HCT116 (cell line): Measurements from ENCODE around the gene LSM6. TPM values are rescaled to one million over a fixed set of nuclear protein-coding genes. Genes with fewer than 3 reads are reported as not detected.

ENCODE experiments used
- ATAC-seq: fragments of 200-7000 bp; cut with Tn5 transposase; 2 replicates; pipeline ENCODE4 v1.9.1; 2020; ENCODE audit warnings: mild to moderate bottlenecking, moderate library complexity
- BruUV-seq: library from RNA; stranded (reverse); fragments of 400-500 nt; replicated peaks from 2 replicates; lab custom pipeline; 2021; lab: Mats Ljungman, UMichigan
- CTCF ChIA-PET: fragments of 300-600 bp; sonication (Branson Sonifier 250); formaldehyde crosslinking; loops from one replicate; lab custom pipeline; 2021; ENCODE audit warnings: antibody characterized with exemption; lab: Charles Lee
- POLR2A ChIA-PET: fragments of 300-600, 350-600 bp; sonication (Branson Sonifier 250); formaldehyde crosslinking; loops from one replicate; lab custom pipeline; 2021; ENCODE audit warnings: antibody characterized with exemption; lab: Charles Lee
- RAD21 ChIA-PET, 2 experiments: fragments of 300-600 bp; sonication (Branson Sonifier 250); formaldehyde crosslinking; loops; one replicate each; lab custom pipeline; 2023; ENCODE audit warnings: low total read pairs in 2 of 2; ENCODE audit not compliant: uncharacterized antibody in 2 of 2, unreplicated experiment in 2 of 2, low non-redundant PET in 1 of 2; lab: Charles Lee
- DNase-seq: peaks from one replicate; pipeline ENCODE4 v3.0.0-alpha.2; 2010; ENCODE audit warnings: low read depth, low spot score
- H2AFZ ChIP-seq: fragments of 200-600 bp; shearing (Covaris generic), sonication (generic); 2 replicates; pipeline ENCODE4 v1.6.1; 2017; ENCODE audit warnings: low read depth, mixed run types, mixed read lengths, antibody characterized with exemption, low read length; ENCODE audit not compliant: poor library complexity, severe bottlenecking
- H3K27ac ChIP-seq: 2 replicates; pipeline ENCODE4 v1.5.1; 2012; ENCODE audit warnings: low read depth, low read length
- H3K27me3 ChIP-seq: fragments of 200-600 bp; sonication (generic); 2 replicates; pipeline ENCODE4 v1.6.1; 2016; ENCODE audit warnings: mixed run types, low read length, mixed read lengths; ENCODE audit not compliant: insufficient read depth
- H3K36me3 ChIP-seq, 2 experiments: fragments of 200-500 bp in 1 of 2; fragments of 200-600 bp in 1 of 2; sonication (Bioruptor generic) in 1 of 2; sonication (generic) in 1 of 2; 2 replicates each; pipeline versions ENCODE4 v1.5.1 to v1.6.1; 2014 to 2016; ENCODE audit warnings: low read length in 2 of 2, inconsistent platforms in 1 of 2, mixed read lengths in 1 of 2, mixed run types in 1 of 2; ENCODE audit not compliant: insufficient read depth in 2 of 2, control insufficient read depth in 1 of 2
- H3K4me1 ChIP-seq, 2 experiments: fragments of 200-600 bp in 1 of 2; sonication (generic) in 1 of 2; 2 replicates each; pipeline versions ENCODE4 v1.5.1 to v1.6.1; 2012 to 2017; ENCODE audit warnings: low read length in 2 of 2, inconsistent platforms in 1 of 2, mild to moderate bottlenecking in 1 of 2, mixed read lengths in 1 of 2, mixed run types in 1 of 2, moderate library complexity in 1 of 2; ENCODE audit not compliant: insufficient read depth in 2 of 2, control insufficient read depth in 1 of 2
- H3K4me2 ChIP-seq: fragments of 200-600 bp; sonication (generic); 2 replicates; pipeline ENCODE4 v1.6.1; 2017; ENCODE audit warnings: mixed run types, low read length, mixed read lengths
- H3K4me3 ChIP-seq, 2 experiments: fragments of 200-600 bp in 1 of 2; sonication (generic) in 1 of 2; replicated peaks in 1 of 2; 2 replicates each; pipeline ENCODE4 v1.5.1; 2011 to 2016; ENCODE audit warnings: low read length in 2 of 2, control low read depth in 1 of 2, low read depth in 1 of 2, mild to moderate bottlenecking in 1 of 2, mixed read lengths in 1 of 2, mixed run types in 1 of 2
- H3K79me2 ChIP-seq: fragments of 200-600 bp; sonication (generic); 2 replicates; pipeline ENCODE4 v1.6.1; 2017; ENCODE audit warnings: mild to moderate bottlenecking, mixed run types, low read length, moderate library complexity, mixed read lengths; ENCODE audit not compliant: insufficient read depth
- H3K9ac ChIP-seq: fragments of 200-600 bp; sonication (generic); 2 replicates; pipeline ENCODE4 v1.6.1; 2016; ENCODE audit warnings: low read length, mixed read lengths
- H3K9me2 ChIP-seq: fragments of 200-600 bp; sonication (generic), shearing (Covaris generic); 2 replicates; pipeline ENCODE4 v1.6.1; 2017; ENCODE audit warnings: mixed run types, mild to moderate bottlenecking, moderate library complexity; ENCODE audit not compliant: insufficient read depth
- H3K9me3 ChIP-seq, 2 experiments: fragments of 200-500 bp in 1 of 2; fragments of 200-600 bp in 1 of 2; sonication (Bioruptor generic) in 1 of 2; sonication (generic) in 1 of 2; 2 replicates each; pipeline ENCODE4 v1.6.1; 2014 to 2017; ENCODE audit warnings: low read length in 2 of 2, mixed read lengths in 2 of 2, inconsistent platforms in 1 of 2, low read depth in 1 of 2, mild to moderate bottlenecking in 1 of 2, mixed run types in 1 of 2, moderate library complexity in 1 of 2; ENCODE audit not compliant: control insufficient read depth in 1 of 2, insufficient read depth in 1 of 2
- H4K20me1 ChIP-seq: fragments of 200-600 bp; sonication (generic), shearing (Covaris generic); 2 replicates; pipeline ENCODE4 v1.6.1; 2017; ENCODE audit warnings: mixed run types, mild to moderate bottlenecking, moderate library complexity; ENCODE audit not compliant: insufficient read depth
- CBX3 ChIP-seq: IDR thresholded peaks from 2 replicates; pipeline ENCODE4 v1.6.1; 2012; ENCODE audit warnings: low read depth
- CTCF ChIP-seq, 3 experiments: fragments of 200-600 bp in 1 of 3; sonication (generic) in 1 of 3; IDR thresholded peaks in 2 of 3; conservative IDR thresholded peaks in 1 of 3; 2 replicates each; pipeline ENCODE4 v1.5.1; 2012 to 2017; ENCODE audit warnings: low read depth in 2 of 3, low read length in 2 of 3, antibody characterized with exemption in 1 of 3, borderline replicate concordance in 1 of 3, control low read depth in 1 of 3, mild to moderate bottlenecking in 1 of 3, mixed read lengths in 1 of 3, mixed run types in 1 of 3, moderate library complexity in 1 of 3; ENCODE audit not compliant: insufficient read depth in 1 of 3
- REST ChIP-seq: IDR thresholded peaks from 2 replicates; pipeline ENCODE4 v1.6.1; 2012; ENCODE audit warnings: low read depth
- YY1 ChIP-seq: IDR thresholded peaks from 2 replicates; pipeline ENCODE4 v1.6.1; 2011; ENCODE audit warnings: low read length, low read depth, moderate library complexity, mild to moderate bottlenecking; ENCODE audit not compliant: insufficient replicate concordance; ENCODE audit errors: extremely low read depth
- ZNF274 ChIP-seq: fragments of 200-500 bp; sonication (Bioruptor generic); IDR thresholded peaks from 2 replicates; pipeline ENCODE4 v1.6.1; 2014; ENCODE audit warnings: mild to moderate bottlenecking, low read depth, low read length, inconsistent platforms
- intact Hi-C: fragments of 100-400 bp; cut with micrococcal nuclease; formaldehyde crosslinking; loops from 2 replicates; pipeline ENCODE4 v1.10.0; 2022
- total RNA-seq: library from RNA; stranded (reverse); gene quantifications from one replicate; pipeline ENCODE4 v1.2.1, GENCODE V29; 2021; ENCODE audit not compliant: unreplicated experiment

LSM6 gene
- total RNA-seq, 1 experiment from 2014 or later, result 57.4 TPM

- TF ChIP-seq REST (no peak), CBX3 (no peak)
These were observed 35.4 kb downstream of the LSM6 start (continued) for GRCh38 chr4:146210890-146211289.

- BruUV-seq, result no TSS peak
- no peak overlapping the region for H3K9ac ChIP-seq
- H2AFZ ChIP-seq, result no peak overlapping the region
- H3K36me3 ChIP-seq, result no peaks in the 10 kb centered on the region
- H4K20me1 ChIP-seq, result no peaks in the 10 kb centered on the region
- no peak for DNase-seq
- peaks cover 6% of the 10 kb centered on the region; the same call in 1 of the 2 replicates for H3K27me3 ChIP-seq
- no peaks in the 10 kb centered on the region for H3K79me2 ChIP-seq
- ChIA-PET CTCF (no interaction called here), POLR2A (no interaction called here), RAD21 (no interaction called here)
- H3K4me1 ChIP-seq, result no peaks in the 10 kb centered on the region
- no peaks in the 10 kb centered on the region for H3K9me2 ChIP-seq
- intact Hi-C loops, result no loop called here
- H3K4me3 ChIP-seq, result no peak overlapping the region
- H3K4me2 ChIP-seq, result no peak overlapping the region
- H3K9me3 ChIP-seq, result no peaks in the 10 kb centered on the region
- no peak overlapping the region for H3K27ac ChIP-seq
- TF ChIP-seq YY1, result no peak
- no peak for TF ChIP-seq ZNF274
- TF ChIP-seq CTCF (IDR thresholded peaks at IDR 0.05 in 2 of 3, conservative IDR thresholded peaks at IDR 0.05 in 1 of 3; ENCODE audit: borderline replicate concordance in 1 of 3, insufficient read depth in 1 of 3, low read depth in 2 of 3, low read length in 2 of 3), result no peak
- TF ChIP-seq, all 23 proteins: peak for 0
- no peak for ATAC-seq
These were observed 35.9 kb downstream of the LSM6 start for GRCh38 chr4:146211440-146211839.
